Fibroblast of villous mesenchyme (primary cell): ENCODE results near the gene ATP6V1G2. TPM values are rescaled to one million over a fixed set of nuclear protein-coding genes. Genes with fewer than 3 reads are reported as not detected.

Experiments
- DNase-seq: peaks from one replicate; pipeline ENCODE4 v3.0.0-alpha.2; 2010; ENCODE audit warnings: low read depth
- H3K4me3 ChIP-seq: 2 replicates; pipeline ENCODE4 v1.5.1; 2011; ENCODE audit warnings: low read depth, mild to moderate bottlenecking, low read length
- total RNA-seq: library from RNA; depleted of rRNA; stranded (reverse); fragments of >200 nt; gene quantifications from 2 replicates; pipeline ENCODE4 v1.2.3, GENCODE V29; 2012
- TF ChIP-seq, protein P1 (sequence below): IDR thresholded peaks from 2 replicates; pipeline ENCODE4 v1.5.1; 2012; ENCODE audit warnings: low read depth, mild to moderate bottlenecking, low read length; ENCODE audit not compliant: insufficient read depth

The ATP6V1G2 gene
- total RNA-seq, 1 donor, result 3.0 TPM

DNA sequence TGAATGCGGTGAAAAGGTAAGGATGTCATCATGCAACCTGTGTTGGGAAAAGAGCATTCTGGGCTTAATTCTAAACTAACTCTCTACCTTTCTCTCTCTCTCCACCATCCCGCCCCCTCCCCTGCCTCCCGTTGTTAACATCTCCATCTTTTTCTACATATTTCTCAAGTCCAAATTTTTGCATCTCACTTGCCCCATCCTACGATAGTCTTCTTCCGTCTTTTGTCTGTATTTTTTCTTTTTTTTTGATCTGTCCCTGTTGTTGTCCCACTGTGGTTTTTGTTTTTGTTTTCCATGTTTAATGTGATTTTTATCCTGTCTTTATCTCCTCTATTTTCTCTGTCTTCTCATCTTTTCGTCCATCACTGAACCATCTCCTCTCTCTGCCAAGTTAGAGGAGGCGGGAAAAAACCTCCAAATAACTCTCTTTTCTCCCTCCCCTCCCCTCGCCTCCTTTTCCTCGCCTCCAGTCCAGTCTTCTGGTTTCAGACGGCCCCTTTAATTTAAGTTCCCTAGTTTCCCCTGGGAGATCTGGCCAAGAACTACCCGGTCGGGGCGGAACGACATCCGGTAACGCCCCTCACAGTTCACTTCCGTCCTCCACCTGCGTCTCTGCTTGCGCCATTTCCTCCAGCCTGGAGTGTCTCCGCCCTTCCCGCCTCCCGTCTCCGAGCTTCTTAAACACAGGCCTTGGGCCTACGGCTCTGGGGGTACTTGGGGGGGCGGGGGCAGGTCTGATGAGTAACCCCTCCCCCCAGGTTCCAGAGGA lies 734 bp upstream of the ATP6V1G2 start, which contains the start of gene NFKBIL1:
Gene NFKBIL1, plus strand, starts transcription at position 651 of the 769 bp plus-strand sequence. Its CDS starts 87 bp downstream, at position 738.
- TF ChIP-seq, protein P1, sequence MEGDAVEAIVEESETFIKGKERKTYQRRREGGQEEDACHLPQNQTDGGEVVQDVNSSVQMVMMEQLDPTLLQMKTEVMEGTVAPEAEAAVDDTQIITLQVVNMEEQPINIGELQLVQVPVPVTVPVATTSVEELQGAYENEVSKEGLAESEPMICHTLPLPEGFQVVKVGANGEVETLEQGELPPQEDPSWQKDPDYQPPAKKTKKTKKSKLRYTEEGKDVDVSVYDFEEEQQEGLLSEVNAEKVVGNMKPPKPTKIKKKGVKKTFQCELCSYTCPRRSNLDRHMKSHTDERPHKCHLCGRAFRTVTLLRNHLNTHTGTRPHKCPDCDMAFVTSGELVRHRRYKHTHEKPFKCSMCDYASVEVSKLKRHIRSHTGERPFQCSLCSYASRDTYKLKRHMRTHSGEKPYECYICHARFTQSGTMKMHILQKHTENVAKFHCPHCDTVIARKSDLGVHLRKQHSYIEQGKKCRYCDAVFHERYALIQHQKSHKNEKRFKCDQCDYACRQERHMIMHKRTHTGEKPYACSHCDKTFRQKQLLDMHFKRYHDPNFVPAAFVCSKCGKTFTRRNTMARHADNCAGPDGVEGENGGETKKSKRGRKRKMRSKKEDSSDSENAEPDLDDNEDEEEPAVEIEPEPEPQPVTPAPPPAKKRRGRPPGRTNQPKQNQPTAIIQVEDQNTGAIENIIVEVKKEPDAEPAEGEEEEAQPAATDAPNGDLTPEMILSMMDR, result no peak
- peak; percentile 98 for DNase-seq
- peak within 1 kb of the TSS; percentile 64 for H3K4me3 ChIP-seq

DNA sequence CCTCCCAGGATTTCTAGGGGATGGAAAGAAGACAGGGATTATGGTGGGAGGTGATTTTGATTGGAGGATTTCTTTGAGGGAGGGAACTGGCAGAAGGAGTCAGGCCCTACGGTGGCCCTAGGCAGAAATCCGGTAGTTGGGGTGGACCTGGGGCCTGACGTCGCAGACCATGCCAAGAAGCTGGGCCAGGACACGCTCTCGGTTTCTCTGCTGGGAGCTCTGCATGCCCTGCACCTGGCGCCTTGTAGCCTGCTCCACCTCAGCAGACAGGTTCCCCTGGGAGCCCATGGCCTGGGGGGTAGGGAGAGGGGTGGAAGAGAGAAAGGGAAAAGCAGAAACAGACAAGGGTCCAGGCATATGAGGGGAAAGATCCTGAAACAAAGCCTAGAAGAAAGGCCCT lies 1.1 kb downstream of the ATP6V1G2 start:
- H3K4me3 ChIP-seq, result no peak overlapping the region
- TF ChIP-seq, protein P1, result no peak
- no peak for DNase-seq

DNA sequence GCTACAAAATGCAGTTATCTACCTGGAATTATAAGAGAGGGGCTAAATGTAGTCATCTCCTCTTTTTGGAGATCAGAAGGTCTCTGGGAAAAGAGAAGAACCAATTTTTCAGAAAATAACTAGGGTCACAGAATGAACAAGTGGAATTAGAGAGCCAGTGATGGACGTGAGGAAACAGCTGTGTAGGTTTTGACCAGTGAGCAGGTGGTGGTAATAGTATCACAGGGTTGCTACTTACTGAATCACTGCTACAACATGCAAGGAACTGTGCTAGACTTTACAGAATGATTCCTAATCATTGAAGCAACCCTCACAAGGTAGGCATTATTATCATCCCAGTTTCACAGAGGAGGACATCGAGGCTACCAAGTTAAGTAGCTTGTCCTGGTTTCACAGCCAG lies 1.7 kb downstream of the ATP6V1G2 start:
- TF ChIP-seq, protein P1, result no peak
- no peak overlapping the region for H3K4me3 ChIP-seq
- DNase-seq, result no peak

DNA sequence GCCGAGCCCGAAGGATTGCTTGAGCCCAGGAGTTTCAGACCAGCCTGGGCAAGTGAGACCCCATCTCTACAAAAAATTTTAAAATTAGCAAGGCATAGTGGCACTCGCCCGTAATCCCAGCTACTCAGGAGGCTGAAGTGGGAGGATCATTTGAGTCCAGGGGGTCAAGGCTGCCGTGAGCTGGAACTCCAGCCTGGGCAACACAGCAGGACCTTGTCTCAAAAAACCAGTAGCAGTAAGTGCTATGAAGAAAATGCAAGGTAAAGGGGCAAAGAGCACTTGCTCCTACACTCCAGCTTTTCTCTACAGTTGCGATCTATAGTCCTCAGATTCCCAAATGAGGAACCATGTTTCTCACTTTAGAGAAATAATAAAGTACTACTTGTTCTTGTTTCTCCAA lies 2.8 kb downstream of the ATP6V1G2 start:
- TF ChIP-seq, protein P1, result no peak
- no peak for DNase-seq
- no peak overlapping the region for H3K4me3 ChIP-seq

DNA sequence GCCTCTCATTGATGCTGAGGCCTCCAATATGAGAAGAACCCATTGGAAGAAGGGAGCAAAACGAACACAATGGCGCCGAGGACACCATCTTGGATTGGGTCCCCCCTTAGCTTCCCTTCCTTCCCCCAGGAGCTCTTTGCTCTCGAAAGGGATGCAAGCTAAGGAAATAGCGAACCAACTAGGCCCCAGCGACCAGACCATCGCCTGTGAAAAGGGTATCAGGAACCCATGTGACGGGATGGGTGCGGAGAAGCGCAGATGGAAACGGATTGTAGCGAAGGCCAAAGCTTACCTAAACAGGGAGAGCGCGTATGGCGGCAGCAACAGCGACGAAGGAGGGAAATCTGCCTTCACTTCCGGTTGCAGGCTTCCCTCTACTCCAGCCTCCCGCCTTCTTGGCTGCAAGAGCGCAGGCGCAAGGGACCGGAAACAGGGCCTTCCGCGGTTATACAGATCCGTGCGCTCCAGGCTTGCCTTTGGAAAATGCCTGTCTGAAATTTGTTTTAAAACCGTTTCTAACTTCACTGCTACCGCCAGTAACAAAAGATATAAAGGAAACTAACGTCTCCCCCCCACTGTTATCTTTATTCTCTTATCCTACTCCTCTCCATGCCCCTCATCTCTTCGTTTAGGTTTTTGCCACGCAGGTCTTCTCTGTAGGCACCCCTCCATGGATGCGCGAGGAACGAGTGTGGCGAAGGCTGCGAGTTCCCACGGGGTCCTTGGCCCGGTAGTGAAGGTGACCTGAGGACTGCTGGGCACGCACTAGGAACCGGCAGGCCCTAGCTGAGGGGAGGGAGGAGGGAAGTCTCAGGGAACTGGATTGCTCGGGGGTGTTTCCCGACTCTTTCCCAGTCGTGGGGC lies 4.5 kb downstream of the ATP6V1G2 start, which contains the start of gene DDX39B:
Gene DDX39B, minus strand, starts transcription at position 346 of the 864 bp plus-strand sequence. CDS start 1,471 bp downstream, outside the sequence.
- TF ChIP-seq, protein P1, result no peak
- H3K4me3 ChIP-seq, result peak within 1 kb of the TSS; percentile 73
- DNase-seq, result peak; percentile 99

DNA sequence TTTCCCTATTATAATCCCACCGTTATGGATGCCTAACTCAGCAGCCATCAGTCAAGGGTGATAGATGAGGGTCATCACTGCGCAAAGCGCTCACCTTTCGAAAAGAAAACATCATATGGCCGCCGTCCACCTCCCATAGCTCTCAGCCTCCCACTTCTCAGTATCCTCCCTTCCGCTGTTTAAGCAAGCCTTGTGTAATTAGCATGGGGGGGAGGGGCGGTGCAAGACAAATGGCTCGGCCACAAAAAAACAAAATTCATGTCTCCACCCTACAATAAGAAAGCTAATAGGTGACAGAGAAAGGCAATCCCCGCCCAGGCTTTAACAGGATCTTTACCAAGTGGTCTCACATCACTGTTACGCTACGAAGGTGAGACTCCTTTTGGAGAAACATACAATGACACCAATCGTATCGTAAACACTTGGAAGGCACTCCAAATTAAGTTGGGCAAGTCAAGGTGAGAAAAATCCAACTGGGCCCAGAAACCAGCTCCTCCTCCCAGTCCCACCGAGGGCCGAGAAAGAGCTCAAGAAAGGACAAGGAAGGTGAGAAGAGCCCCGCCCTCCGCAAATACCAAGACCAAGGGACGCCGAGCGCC lies 5.2 kb downstream of the ATP6V1G2 start:
- H3K4me3 ChIP-seq, result peak overlapping the region; percentile 73
- TF ChIP-seq, protein P1, result no peak
- DNase-seq, result peak; percentile 76
